Gastrocnemius medialis (tissue), 4 donors: ENCODE data around the gene RTN3. TPM values are rescaled to one million over a fixed set of nuclear protein-coding genes. Genes with fewer than 3 reads are reported as not detected.
A peak's percentile ranks its signal among the peaks of the same experiment; 100 is the strongest.
"Not testable (repeated sequence)": the region's sequence is repeated elsewhere in the genome, so short reads cannot be mapped to it uniquely, and the experiment has no call there.

Experiments
- ATAC-seq, 2 donors: fragments of 150-250 bp; one replicate each; pipeline ENCODE4 v1.9.1; 2016
- DNase-seq, 2 donors: peaks; one replicate each; pipeline ENCODE4 v3.0.0-alpha.2; 2019
- H3K27ac ChIP-seq, 4 donors: fragments of 200-600 bp; sonication (generic); 1 replicate in 1 of 4; 2 replicates in 3 of 4; pipeline ENCODE4 v1.5.1; 2016 to 2018; ENCODE audit warnings: mild to moderate bottlenecking in 2 of 4, moderate library complexity in 1 of 4
- H3K27me3 ChIP-seq, 3 donors: fragments of 200-600 bp; sonication (generic) in 2 of 3; 1 replicate in 1 of 3; 2 replicates in 2 of 3; pipeline versions ENCODE4 v1.5.1 to v1.6.0; 2016 to 2019; ENCODE audit warnings: mild to moderate bottlenecking in 1 of 3, moderate library complexity in 1 of 3
- H3K36me3 ChIP-seq, 2 donors: fragments of 200-600 bp; sonication (generic) in 1 of 2; one replicate each; pipeline ENCODE4 v1.5.1; 2017 to 2018
- H3K4me1 ChIP-seq, 2 donors: fragments of 200-600 bp; sonication (generic) in 1 of 2; one replicate each; pipeline ENCODE4 v1.5.1; 2016 to 2017; ENCODE audit warnings: mild to moderate bottlenecking in 2 of 2
- H3K4me3 ChIP-seq, 4 donors: fragments of 200-600 bp; sonication (generic) in 3 of 4; 1 replicate in 1 of 4; 2 replicates in 3 of 4; pipeline ENCODE4 v1.5.1; 2016 to 2019; ENCODE audit warnings: mild to moderate bottlenecking in 2 of 4
- H3K9me3 ChIP-seq, 3 donors: fragments of 200-600 bp; sonication (generic) in 2 of 3; 1 replicate in 1 of 3; 2 replicates in 2 of 3; pipeline ENCODE4 v1.5.1; 2016 to 2019
- POLR2A ChIP-seq, 2 donors: fragments of 450-650 bp; IDR thresholded peaks; one replicate each; pipeline ENCODE4 v1.6.1; 2017; ENCODE audit warnings: antibody characterized with exemption in 2 of 2, mild to moderate bottlenecking in 2 of 2, moderate library complexity in 2 of 2
- in situ Hi-C, 4 donors: fragments of 200-750 bp; cut with MboI; loops; one replicate each; pipeline versions ENCODE4 v1.15.0 to v1.8.0; 2017; ENCODE audit warnings: low sequenced_read_pairs in 4 of 4
- intact Hi-C: fragments of 100-400 bp; cut with DNase I; formaldehyde crosslinking; loops from one replicate; pipeline ENCODE4 v1.15.1; 2023; ENCODE audit warnings: low total_unique reads
- total RNA-seq, 4 donors: library from RNA; depleted of rRNA; stranded (reverse); fragments of >200 nt; gene quantifications; one replicate each; pipeline versions ENCODE4 v1.1.0 to v1.2.3, GENCODE V29; 2016
- TF ChIP-seq, protein P1 (sequence below), 5 experiments: fragments of 450-650 bp in 3 of 5; fragments of 200-600 bp in 2 of 5; sonication (generic) in 2 of 5; IDR thresholded peaks in 4 of 5; conservative IDR thresholded peaks in 1 of 5; 1 replicate in 4 of 5; 2 replicates in 1 of 5; pipeline ENCODE4 v1.5.1; 2016 to 2019; ENCODE audit warnings: antibody characterized with exemption in 5 of 5, mild to moderate bottlenecking in 3 of 5, moderate library complexity in 3 of 5

The RTN3 gene
- total RNA-seq, 4 donors from 2014 or later: 45.5 to 112 (median 86.0) TPM

DNA sequence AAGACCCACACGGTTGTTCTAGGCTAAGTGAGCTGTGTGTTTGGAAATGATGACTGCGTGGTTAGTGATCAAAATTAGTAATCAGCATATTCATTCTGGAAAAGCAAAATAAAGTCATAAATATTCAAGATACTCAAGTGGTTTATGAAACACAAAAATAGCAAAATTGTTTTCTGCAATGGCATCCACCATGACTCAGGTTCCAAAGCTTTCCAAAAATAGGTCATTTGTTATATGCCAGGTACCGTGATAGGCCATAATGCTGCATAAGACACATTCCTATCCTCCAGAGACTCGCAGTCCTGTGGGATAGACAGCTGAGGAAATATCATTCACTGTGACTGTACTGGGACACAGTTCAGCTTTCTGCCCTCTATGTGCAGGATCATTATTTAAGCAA, 7.7 kb upstream of the RTN3 start:
- Histone ChIP-seq H3K36me3 (no peaks in the 10 kb centered on the region), H3K27me3 (no peaks in the 10 kb centered on the region), H3K27ac (peak overlapping the region; percentile 96 to 98 (median 97)), H3K9me3 (no peaks in the 10 kb centered on the region), H3K4me1 (peaks cover 26 to 28% of the 10 kb centered on the region in 2 donors), H3K4me3 (no peak overlapping the region)
- no peak for DNase-seq
- intact Hi-C loops: loop anchor here (10.0 kb wide), 2 partner anchors 271 to 511 kb away; partner anchors contain the start of gene STIP1
- ATAC-seq: peak in 1 of 2 donors; percentile 29
- TF ChIP-seq POLR2A (IDR thresholded peaks at IDR 0.05): no peak
- TF ChIP-seq, protein P1, sequence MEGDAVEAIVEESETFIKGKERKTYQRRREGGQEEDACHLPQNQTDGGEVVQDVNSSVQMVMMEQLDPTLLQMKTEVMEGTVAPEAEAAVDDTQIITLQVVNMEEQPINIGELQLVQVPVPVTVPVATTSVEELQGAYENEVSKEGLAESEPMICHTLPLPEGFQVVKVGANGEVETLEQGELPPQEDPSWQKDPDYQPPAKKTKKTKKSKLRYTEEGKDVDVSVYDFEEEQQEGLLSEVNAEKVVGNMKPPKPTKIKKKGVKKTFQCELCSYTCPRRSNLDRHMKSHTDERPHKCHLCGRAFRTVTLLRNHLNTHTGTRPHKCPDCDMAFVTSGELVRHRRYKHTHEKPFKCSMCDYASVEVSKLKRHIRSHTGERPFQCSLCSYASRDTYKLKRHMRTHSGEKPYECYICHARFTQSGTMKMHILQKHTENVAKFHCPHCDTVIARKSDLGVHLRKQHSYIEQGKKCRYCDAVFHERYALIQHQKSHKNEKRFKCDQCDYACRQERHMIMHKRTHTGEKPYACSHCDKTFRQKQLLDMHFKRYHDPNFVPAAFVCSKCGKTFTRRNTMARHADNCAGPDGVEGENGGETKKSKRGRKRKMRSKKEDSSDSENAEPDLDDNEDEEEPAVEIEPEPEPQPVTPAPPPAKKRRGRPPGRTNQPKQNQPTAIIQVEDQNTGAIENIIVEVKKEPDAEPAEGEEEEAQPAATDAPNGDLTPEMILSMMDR (IDR thresholded peaks at IDR 0.05 in 4 of 5, conservative IDR thresholded peaks at IDR 0.05 in 1 of 5): no peak
- in situ Hi-C loops: loop anchor here in 1 of 4 donors (10.0 kb wide), 1 partner anchor 61 kb away; no protein-coding TSS in a partner anchor

- Histone ChIP-seq H3K4me1 (peaks cover 27 to 41% of the 10 kb centered on the region in 2 donors), H3K36me3 (no peaks in the 10 kb centered on the region), H3K9me3 (no peaks in the 10 kb centered on the region), H3K27me3 (no peaks in the 10 kb centered on the region), H3K27ac (peak overlapping the region; percentile 97 to 99 (median 98)), H3K4me3 (peak overlapping the region; percentile 22 to 99 (median 96))
- in situ Hi-C loops: no loop called here
- DNase-seq (no peak), ATAC-seq (peak; percentile 7)
- TF ChIP-seq, protein P1 (IDR thresholded peaks at IDR 0.05 in 4 of 5, conservative IDR thresholded peaks at IDR 0.05 in 1 of 5): no peak
- TF ChIP-seq POLR2A (IDR thresholded peaks at IDR 0.05): no peak
- intact Hi-C loops: loop anchor here (1.0 to 5.0 kb wide), 2 partner anchors 10 to 131 kb away; partner anchors contain the start of genes ATL3 and SPINDOC
These were observed 423 bp upstream of the RTN3 start for GRCh38 chr11:63680834-63681320.

- peak overlapping the region; percentile 87 to 99 (median 96) for H3K4me3 ChIP-seq
- TF ChIP-seq, protein P1 (IDR thresholded peaks at IDR 0.05 in 4 of 5, conservative IDR thresholded peaks at IDR 0.05 in 1 of 5): peak in 3 of 5 experiments; percentile 20 to 36 (median 32)
- no peak for TF ChIP-seq POLR2A (IDR thresholded peaks at IDR 0.05)
- DNase-seq (no peak), ATAC-seq (no peak)
- in situ Hi-C loops: no loop called here
- intact Hi-C loops: loop anchor here (5.0 kb wide), 1 partner anchor 130 kb away; the partner anchor contains the start of gene SPINDOC
- no peaks in the 10 kb centered on the region for H3K36me3 ChIP-seq
- H3K9me3 ChIP-seq: no peaks in the 10 kb centered on the region
- H3K4me1 ChIP-seq: peaks cover 36 to 53% of the 10 kb centered on the region in 2 donors
- H3K27ac ChIP-seq: peak overlapping the region; percentile 97 to 99 (median 98)
- H3K27me3 ChIP-seq: no peaks in the 10 kb centered on the region
These were observed 1.0 kb downstream of the RTN3 start for GRCh38 chr11:63682066-63683021.

GRCh38 chr11:63683133-63683991, 2.1 kb downstream of the RTN3 start:
- DNase-seq (no peak), ATAC-seq (no peak)
- no peaks in the 10 kb centered on the region for H3K27me3 ChIP-seq
- H3K4me3 ChIP-seq: peak overlapping the region in 3 of 4 donors; percentile 87 to 98 (median 95)
- no peaks in the 10 kb centered on the region for H3K36me3 ChIP-seq
- H3K4me1 ChIP-seq: peaks cover 36 to 61% of the 10 kb centered on the region in 2 donors
- peak overlapping the region; percentile 97 to 99 (median 98) for H3K27ac ChIP-seq
- TF ChIP-seq, protein P1 (IDR thresholded peaks at IDR 0.05 in 4 of 5, conservative IDR thresholded peaks at IDR 0.05 in 1 of 5): no peak
- no peak for TF ChIP-seq POLR2A (IDR thresholded peaks at IDR 0.05)
- intact Hi-C loops: loop anchor here (5.0 kb wide), 1 partner anchor 129 kb away; the partner anchor contains the start of gene SPINDOC
- in situ Hi-C loops: no loop called here
- H3K9me3 ChIP-seq: no peaks in the 10 kb centered on the region

GRCh38 chr11:63685158-63685721, 3.9 kb downstream of the RTN3 start:
- ATAC-seq, H3K27me3 ChIP-seq, H3K9me3 ChIP-seq, H3K36me3 ChIP-seq, H3K4me3 ChIP-seq, intact Hi-C loops, DNase-seq, in situ Hi-C loops: not testable (repeated sequence)
- Histone ChIP-seq H3K27ac (peak overlapping the region; percentile 6 to 55 (median 32)), H3K4me1 (peaks cover 41 to 74% of the 10 kb centered on the region in 2 donors)
